SK-N-SH treated with all-trans-retinoic acid at 6 μM for 48 hours (cell line): ENCODE results near the gene FBXL3.

Source experiments
- ESRRG ChIP-seq: fragments of 250-450 bp; sonication (Bioruptor Pico); IDR thresholded peaks from 2 replicates; pipeline ENCODE4 v1.6.1; 2021; ENCODE audit warnings: mild to moderate bottlenecking
- SNAI2 ChIP-seq: fragments of 250-450 bp; sonication (Bioruptor Pico); IDR thresholded peaks from 2 replicates; pipeline ENCODE4 v1.5.0; 2020; ENCODE audit warnings: mild to moderate bottlenecking, moderate library complexity
- TSHZ2 ChIP-seq: fragments of 250-450 bp; sonication (Bioruptor Pico); IDR thresholded peaks from 2 replicates; pipeline ENCODE4 v1.5.0; 2020; ENCODE audit warnings: mild to moderate bottlenecking, moderate library complexity
- TF ChIP-seq, protein P1 (sequence below): fragments of 250-450 bp; sonication (Bioruptor Pico); IDR thresholded peaks from 2 replicates; pipeline ENCODE4 v1.5.1; 2020; ENCODE audit warnings: low read depth, mild to moderate bottlenecking, moderate library complexity

DNA sequence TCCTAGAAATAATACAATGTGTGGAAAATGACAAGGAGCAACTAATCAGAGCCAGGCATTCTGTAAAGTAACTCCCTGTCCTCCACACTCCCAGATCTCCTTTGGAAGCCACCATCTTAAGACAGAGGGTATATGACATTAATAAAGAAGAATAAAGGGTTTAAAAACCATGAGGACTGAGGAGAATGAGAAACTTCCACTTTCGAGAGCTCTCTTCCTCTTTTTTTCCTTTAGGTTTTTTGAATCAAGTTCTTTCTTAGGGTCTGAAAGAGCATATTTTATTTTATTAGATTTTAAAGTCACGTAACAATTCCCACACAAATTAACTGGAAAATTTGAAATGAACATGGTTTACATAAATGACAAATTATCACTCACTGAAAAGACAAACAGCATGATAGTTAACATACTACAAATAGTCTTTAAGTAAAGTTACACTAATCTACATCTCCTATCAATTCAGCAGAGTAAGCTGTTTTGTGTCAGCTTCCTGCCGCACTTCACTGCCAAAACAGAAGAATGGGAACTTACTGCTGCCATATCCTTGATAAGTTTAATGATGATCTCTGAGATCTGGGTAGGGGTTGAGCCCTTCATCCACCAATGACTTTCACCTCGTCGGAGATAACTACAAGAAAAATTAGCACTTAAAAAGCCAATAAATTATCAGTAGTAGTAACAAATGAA lies 38.6 kb upstream of the FBXL3 start:
- TF ChIP-seq ESRRG (CRISPR knock-in tag) (no peak), TSHZ2 (no peak), SNAI2 (CRISPR knock-in tag) (no peak)
- TF ChIP-seq, protein P1, sequence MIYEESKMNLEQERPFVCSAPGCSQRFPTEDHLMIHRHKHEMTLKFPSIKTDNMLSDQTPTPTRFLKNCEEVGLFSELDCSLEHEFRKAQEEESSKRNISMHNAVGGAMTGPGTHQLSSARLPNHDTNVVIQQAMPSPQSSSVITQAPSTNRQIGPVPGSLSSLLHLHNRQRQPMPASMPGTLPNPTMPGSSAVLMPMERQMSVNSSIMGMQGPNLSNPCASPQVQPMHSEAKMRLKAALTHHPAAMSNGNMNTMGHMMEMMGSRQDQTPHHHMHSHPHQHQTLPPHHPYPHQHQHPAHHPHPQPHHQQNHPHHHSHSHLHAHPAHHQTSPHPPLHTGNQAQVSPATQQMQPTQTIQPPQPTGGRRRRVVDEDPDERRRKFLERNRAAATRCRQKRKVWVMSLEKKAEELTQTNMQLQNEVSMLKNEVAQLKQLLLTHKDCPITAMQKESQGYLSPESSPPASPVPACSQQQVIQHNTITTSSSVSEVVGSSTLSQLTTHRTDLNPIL: no peak
